ENCODE data around the gene CDK11A.
A peak's percentile ranks its signal among the peaks of the same experiment; 100 is the strongest.
"Not testable (repeated sequence)": the region's sequence is repeated elsewhere in the genome, so short reads cannot be mapped to it uniquely, and the experiment has no call there.

CDK11A gene

DNA sequence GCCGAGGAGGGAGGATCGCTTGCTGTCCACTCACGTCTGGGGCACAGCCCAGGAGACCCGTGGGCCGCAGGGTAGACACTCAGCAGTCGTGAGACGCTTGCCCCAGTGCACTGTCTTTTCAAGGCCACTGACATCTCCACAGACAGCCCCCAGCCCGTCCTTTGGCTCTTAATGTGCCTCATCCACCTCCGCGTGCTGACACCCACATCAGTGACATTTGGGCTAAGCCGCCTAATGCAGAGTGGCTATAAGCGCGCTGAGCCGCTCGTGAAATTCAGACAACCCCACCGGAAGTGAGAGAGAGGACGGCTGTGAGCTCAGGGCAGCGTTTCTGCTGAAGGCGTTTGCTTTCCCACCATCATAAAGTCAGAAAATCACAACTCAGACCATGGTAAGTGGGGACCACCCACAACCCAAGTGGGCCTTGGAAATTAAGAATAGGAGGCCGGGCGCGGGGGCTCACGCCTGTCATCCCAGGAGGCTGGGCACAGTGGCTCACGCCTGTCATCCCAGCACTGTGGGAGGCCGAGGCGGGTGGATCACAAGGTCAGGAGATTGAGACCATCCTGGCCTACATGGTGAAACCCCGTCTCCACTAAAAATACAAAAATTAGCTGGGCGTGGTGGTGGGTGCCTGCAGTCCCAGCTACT, 40.0 kb downstream of the CDK11A start:
- DNase-seq (ENCODE audit: low read depth in 2 of 2, low spot score in 1 of 2), result no peak

DNA sequence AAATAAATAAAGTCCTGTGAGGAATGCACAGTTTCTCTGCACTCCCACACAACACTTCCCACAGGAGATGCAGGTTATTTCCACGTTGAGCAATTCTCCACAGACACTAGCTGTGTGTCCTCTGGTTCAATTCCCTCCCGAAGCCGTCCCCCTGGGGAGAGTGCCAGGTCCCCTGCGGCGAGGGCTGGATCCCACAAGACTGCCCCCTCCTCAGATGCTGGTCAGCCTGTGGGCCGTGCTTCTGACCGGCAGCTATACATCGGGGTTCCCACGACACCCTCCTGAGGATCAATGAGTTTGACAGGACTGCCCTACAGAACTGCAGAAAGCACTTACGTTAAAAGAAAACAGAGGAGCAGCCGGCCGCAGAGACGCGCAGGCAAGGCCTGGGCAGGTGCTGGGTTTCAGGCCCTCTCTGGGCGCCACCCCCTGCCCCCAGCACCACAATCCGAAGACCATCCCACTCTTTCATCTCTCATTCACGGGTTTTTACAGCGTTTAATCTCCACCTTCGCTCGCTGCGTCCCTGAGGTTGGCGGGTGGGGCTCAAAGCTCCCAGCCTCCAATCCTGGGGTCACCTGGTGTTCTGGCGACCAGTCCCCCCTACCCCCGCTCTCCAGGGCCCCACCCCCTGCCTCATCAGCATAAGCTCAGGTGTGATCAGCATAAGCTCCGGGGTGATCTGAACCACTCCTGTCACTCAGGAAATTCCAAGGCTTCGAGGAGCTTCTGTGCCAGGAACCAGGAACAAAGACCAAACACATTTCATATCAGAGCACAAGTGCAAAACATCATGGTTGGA, 40.9 kb downstream of the CDK11A start:
- DNase-seq (ENCODE audit: low read depth in 2 of 2, low spot score in 1 of 2), result no peak

DNA sequence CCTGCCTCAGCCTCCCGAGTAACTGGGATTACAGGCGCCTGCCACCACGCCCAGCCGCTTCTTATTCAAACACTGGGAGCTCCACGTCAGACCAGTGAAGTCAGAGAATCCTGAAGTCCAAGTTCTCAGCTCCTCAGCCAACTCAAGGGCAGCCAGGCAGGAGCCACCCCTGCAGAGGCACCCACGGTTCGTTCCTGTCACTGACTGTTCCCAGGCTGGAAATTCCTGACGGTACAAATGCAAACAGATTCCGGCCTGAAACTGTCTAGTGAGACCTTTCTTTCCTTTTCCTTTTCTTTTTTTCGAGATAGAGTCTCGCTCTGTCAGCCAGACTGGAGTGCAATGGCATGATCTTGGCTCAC, 43.3 kb downstream of the CDK11A start:
- no peak for DNase-seq (ENCODE audit: low read depth in 2 of 2, low spot score in 1 of 2)

DNA sequence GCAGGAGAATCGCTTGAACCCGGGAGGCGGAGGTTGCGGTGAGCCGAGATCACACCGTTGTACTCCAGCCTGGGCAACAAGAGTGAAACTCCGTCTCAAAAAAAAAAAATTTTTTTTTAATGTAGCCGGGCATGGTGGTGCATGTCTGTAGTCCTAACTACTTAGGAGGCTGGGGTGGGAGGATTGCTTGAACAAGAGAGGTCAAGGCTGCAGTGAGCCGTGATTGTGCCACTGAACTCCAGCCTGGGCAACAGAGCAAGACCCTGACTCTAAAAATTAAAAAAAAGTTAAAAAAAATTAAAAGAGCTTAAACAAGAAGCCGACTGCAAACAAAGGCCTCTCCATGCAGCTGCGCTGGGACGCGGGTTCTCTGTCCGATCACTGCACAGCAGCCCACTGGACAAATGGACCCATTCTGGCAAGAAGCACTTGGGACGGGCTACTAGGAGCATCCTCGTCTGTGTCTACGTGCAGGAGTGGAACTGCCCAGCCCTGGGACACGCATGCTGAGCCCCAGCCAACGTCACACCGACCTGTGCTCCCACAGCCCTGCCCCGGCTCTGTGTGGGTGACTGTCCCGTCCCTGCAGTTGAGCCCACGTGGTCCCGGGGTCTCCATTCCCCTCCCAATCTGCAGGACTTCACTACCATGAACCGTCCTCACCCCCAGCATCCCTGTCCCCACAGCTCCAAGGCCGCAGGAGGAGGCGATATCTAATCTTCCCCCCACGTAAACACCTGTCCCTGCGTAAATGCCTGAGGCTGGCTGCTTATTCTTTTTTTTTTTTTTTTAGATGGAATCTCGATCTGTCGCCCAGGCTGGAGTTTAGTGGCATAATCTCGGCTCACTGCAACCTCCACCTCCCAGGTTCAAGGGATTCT, 43.9 kb downstream of the CDK11A start:
- no peak for DNase-seq (ENCODE audit: low read depth in 2 of 2, low spot score in 1 of 2)

- no peak for DNase-seq (ENCODE audit: low read depth in 2 of 2, low spot score in 1 of 2)
These were observed 45.4 kb downstream of the CDK11A start for GRCh38 chr1:1678581-1679380.

GRCh38 chr1:1677718-1678580, 46.2 kb downstream of the CDK11A start:
- DNase-seq (ENCODE audit: low read depth in 2 of 2, low spot score in 1 of 2), result peak in 1 of 2 donors; percentile 13

DNA sequence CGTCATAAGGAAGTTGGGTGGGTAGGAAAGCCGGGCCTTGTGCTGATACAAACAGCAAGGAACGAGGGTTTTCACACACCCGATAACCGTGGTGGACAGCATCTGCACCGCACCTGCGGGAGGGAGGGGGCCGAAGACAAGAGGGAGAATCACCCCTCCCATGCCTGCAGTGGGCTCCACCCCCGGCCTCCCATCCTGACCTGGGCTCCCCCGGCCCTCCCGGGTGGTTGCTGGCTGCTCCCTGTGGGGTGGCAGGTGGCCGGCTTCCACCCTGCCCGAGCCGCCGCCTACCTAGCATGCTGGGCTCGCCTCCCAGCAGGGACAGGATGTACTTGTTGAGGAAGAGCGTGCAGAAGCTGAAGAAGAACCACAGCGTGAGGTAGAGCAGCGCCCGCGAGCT, 48.1 kb downstream of the CDK11A start:
- DNase-seq (ENCODE audit: low read depth in 2 of 2, low spot score in 1 of 2), result not testable (repeated sequence)

DNA sequence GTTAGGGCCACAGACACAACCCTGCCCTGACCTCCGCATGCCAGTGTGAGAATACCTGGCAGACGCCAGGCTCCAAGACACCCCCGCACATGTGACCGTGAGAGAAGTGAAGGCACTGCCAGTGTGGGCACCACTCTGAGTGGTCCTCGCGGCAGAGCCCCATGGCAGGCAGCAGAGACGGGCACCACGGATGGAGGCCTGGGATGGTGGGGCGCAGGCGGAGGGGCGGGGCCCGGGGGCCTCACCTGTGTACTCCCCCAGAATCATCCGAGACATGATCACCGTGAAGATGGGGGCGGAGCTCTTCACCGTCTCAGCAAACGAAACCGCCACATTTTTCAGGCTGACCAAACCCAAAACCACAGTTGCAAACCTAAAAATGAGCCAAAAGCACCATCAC, 48.9 kb downstream of the CDK11A start:
- DNase-seq (ENCODE audit: low read depth in 2 of 2, low spot score in 1 of 2), result not testable (repeated sequence)

DNA sequence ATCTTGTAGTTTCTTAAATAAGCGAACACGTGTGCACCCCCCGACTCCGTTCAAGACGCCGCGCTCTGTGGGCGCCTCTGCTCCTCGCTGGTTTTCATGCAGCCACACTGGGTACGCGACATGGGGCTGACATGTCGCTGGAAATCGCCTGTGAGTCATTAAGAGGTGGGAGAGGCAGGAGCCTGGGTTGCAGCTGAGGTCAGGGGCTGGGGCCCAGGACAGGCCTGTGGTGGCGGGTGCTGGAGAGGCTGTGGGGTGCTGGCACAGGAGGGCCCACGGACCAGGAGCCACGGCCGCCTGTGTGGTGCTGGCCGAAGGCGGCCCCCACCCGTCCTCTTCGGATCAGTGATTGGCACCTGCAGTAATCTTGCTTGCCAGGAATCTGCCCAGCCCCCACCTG, 49.4 kb downstream of the CDK11A start:
- not testable (repeated sequence) for DNase-seq (ENCODE audit: low read depth in 2 of 2, low spot score in 1 of 2)

DNA sequence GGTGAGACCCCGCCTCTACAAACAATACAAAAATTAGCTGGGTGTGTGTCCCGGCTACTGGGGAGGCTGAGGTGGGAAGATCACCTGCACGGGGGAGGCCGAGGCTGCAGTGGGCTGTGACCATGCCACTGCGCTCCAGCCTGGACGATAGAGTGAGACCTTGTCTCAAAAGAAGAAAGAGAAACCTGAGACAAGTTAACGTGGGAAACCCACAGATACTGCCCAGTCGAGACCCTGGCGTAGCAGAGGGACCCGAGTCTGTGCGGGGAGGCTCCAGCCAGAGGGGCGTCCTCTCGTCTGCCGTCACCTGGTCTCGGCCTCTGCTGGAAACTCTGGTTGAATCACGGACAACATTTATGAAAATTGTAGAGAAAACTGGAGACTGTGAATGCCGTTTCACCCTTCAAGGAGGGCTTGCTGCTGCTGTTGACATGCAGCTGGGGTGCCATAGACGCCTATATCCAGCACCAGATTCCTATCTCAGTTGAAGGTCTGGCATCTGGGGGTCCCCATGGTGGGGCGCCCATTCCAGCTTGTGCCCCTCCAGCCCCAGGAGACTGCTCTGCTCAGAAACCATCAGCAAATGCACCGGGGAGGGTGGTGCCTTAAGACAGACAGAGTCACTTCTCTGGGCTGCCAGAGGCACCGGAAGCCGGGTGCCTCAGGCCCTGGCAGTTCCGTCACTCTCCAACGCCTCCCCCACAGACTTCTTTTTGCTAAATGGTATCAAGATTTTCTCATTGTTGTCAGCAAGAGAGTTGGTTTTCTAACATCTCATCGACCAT, 51.8 kb downstream of the CDK11A start:
- no peak for DNase-seq (ENCODE audit: low read depth in 2 of 2, low spot score in 1 of 2)

DNA sequence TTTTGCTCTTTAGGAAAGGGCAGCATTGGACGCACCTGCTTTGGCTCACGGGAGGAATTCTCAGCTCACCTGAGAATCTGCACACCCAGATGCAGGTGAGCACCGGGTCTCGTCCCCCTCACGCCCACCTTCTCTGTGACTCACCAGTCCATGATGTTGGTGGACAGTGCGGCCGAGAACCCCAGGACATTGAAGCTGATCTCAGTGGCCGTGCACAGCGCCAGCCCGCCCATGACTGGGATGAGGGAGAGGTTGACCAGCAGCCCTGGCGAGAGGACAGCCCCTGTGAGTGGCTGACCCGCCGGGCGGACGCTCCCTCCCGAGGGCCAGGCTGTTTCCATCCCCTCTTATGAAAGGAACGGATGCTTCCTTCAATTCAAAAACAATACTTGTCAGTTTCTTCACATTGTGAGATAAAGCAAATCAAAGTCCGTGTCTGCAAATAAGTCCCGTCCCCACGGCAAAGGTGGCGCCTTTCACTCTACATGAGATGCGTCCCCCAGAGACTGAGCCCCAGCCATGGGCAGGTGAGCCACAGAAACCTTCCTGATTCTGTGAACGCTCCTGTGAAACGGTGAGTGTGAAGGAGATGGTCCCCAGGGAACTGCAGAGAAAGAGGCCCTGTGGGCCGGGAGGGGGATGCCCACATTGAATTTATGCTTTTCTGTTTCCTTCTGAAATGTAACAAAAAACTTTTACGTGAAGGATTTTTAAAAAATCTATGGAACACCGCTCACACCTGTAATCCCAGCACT, 52.6 kb downstream of the CDK11A start:
- no peak for DNase-seq (ENCODE audit: low read depth in 2 of 2, low spot score in 1 of 2)

- no peak for DNase-seq (ENCODE audit: low read depth in 2 of 2, low spot score in 1 of 2)
These were observed 53.3 kb downstream of the CDK11A start for GRCh38 chr1:1670866-1671265.

DNA sequence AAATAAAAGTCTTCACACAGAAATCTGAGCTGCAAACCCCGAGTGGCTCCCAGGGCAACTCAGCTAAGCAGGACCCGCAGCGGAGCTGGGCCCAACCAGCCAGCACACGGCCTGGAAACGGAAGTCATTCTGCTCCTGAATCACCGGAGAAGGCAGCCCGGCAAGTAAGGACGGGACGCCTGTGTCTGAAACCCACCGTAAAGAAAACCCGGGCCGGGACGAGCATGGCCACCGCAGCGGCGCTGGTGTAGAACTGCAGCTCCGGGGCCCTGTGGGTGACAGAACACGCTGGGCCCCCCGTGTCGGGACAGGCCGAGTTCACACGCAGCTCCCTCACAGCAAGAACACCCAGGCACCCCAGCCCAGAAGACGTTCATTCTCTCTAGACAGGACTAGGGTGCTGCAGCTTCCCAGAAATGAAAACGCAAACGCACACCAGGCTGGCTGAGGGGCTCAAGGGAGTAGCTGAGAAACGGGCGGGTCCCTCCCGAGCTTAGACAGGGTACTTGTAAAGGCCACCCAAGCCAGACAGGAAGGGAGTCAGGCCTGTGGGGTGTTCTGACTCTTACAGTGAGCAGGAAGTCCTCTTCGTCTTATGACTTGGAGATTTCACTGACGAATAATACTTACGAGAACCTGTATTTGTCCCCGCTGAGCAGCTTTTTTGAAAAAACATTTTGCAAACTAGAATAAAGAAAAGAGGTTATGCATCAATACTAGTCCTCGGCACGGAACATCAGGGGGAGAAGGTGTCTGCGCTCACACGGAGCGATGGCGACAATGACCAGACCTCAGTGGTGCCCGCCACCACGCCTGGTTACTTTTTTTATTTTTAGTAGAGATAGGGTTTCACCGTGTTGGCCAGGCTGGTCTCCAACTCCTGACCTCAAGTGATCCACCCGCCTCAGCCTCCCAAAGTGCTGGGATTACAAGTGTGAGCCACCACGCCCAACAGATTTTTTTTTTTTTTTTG, 54.4 kb downstream of the CDK11A start:
- DNase-seq (ENCODE audit: low read depth in 2 of 2, low spot score in 1 of 2), result no peak

DNA sequence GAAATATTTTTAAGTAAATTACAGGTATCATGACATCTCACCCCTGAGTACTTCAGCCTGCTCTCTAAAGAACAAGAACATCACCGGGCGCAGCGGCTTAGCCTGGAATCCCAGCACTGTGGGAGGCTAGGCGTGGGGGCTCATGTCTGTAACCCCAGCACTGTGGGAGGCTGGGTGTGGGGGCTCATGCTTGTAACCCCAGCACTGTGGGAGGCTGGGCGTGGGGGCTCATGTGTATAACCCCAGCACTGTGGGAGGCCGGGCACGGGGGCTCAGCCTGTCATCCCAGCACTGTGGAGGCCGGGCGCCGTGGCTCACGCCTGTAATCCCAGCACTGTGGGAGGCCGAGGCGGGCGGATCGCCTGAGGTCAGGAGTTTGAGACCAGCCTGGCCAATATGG, 57.6 kb downstream of the CDK11A start:
- DNase-seq (ENCODE audit: low read depth in 2 of 2, low spot score in 1 of 2), result no peak

DNA sequence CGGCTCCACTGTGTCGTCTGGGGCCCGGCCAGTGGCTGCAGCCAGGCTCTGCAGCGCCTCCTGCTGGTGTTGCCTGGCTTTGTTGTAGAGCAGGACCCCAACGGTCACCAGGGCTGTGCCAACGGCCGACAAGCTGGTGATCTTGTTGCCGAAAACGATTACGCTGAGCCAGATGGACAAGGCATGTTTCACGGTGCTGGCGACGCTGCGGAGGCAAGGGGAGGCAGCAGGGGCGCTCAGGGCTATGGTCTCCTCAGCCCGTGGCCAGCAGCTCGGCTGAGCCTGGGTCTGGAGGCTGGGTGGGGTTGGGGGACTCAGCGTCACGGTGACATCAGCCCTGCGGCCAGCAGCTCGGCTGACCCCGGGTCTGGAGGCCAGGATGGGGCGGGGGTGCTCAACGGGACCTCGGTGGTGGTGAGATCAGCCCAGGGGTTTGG, 58.3 kb downstream of the CDK11A start:
- DNase-seq (ENCODE audit: low read depth in 2 of 2, low spot score in 1 of 2), result no peak

DNA sequence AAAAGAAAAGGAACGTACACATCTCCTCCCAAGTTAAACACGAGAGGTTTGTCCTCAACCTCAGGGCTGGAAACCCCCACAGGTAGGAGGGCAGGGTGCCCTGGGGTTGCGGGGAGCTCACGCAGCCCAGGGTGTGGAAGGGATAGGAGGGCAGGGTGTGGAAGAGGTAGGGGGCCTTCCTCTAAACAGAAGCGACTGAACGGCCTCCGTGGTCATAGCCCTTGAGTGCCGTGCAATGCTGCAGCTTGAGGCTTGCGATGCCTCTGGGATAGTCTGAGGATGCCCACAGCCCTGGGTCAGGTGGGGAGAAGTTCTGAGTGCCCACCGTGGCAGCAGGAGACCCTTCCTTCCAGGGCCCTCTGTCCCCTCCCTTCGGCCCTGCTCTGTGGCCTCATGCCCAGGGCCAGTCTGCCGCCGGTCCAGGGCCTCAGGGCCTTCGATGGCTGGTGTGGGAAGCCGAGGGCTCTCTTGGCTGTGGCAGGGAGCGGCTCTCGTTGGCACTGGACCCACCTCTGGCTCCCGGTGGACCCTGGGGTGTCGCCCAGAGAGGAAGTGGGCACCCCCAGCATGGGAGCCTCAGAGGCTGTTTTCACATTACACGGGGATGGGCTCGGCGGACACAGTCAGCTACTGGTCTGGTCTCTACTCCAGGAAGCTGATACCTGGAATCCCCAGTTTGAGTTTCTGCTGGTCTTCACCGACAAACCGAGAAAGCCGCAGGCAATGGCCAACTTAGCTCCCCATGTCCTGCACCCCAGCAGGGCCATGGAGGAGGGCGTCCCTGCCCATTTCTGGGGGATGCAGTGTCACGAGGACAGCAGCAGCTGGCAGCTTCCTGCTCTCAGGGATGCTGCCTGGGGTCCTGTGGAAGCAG, 59.0 kb downstream of the CDK11A start:
- no peak for DNase-seq (ENCODE audit: low read depth in 2 of 2, low spot score in 1 of 2)

Data from stimulated activated CD8-positive, alpha-beta memory T cell treated with anti-CD3 and anti-CD28 coated beads, Interleukin-4, amount 100 ng/mL, for 4 hours (primary cell).